ENCODE data around the gene NDUFS6.

The NDUFS6 gene

GRCh38 chr5:1770443-1770802 lies 30.8 kb upstream of the NDUFS6 start:
- H3K4me3 ChIP-seq (ENCODE audit: low read depth, low read length): no peak overlapping the region
- no peaks in the 10 kb centered on the region for H3K4me1 ChIP-seq (ENCODE audit: control insufficient read depth, insufficient read depth, low read length)
- ChIA-PET POLR2A (no interaction called here), CTCF (no interaction called here)
- no peaks in the 10 kb centered on the region for H3K9me3 ChIP-seq (ENCODE audit: control insufficient read depth, insufficient read depth, low read depth, low read length)
- no peak overlapping the region for H3K27ac ChIP-seq (ENCODE audit: extremely low read depth, low read depth, low read length)
- TF ChIP-seq GLI4 (tag by site-specific recombination; IDR thresholded peaks at IDR 0.05): no peak
- TF ChIP-seq RBAK (tag by site-specific recombination; IDR thresholded peaks at IDR 0.05): no peak
- no peak for TF ChIP-seq ZNF416 (tag by site-specific recombination; IDR thresholded peaks at IDR 0.05)
- TF ChIP-seq, protein P1, sequence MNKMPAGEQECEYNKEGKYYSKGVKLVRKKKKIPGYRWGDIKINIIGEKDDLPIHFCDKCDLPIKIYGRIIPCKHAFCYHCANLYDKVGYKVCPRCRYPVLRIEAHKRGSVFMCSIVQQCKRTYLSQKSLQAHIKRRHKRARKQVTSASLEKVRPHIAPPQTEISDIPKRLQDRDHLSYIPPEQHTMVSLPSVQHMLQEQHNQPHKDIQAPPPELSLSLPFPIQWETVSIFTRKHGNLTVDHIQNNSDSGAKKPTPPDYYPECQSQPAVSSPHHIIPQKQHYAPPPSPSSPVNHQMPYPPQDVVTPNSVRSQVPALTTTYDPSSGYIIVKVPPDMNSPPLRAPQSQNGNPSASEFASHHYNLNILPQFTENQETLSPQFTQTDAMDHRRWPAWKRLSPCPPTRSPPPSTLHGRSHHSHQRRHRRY (tag by site-specific recombination; IDR thresholded peaks at IDR 0.05): no peak
- TF ChIP-seq YY1 (tag by site-specific recombination; IDR thresholded peaks at IDR 0.05): no peak
- no peak for TF ChIP-seq ZNF350 (tag by site-specific recombination; IDR thresholded peaks at IDR 0.05)
- TF ChIP-seq ZNF433 (tag by site-specific recombination; IDR thresholded peaks at IDR 0.05; ENCODE audit: low read depth): no peak
- TF ChIP-seq ZNF18 (tag by site-specific recombination; IDR thresholded peaks at IDR 0.05): no peak
- no peak for TF ChIP-seq ZNF335 (tag by site-specific recombination; conservative IDR thresholded peaks at IDR 0.05)
- TF ChIP-seq SCRT2 (tag by site-specific recombination; IDR thresholded peaks at IDR 0.05): no peak
- TF ChIP-seq PRDM10 (tag by site-specific recombination; IDR thresholded peaks at IDR 0.05): no peak
- no peak for TF ChIP-seq MEIS1 (CRISPR knock-in tag; IDR thresholded peaks at IDR 0.05; ENCODE audit: borderline replicate concordance)
- TF ChIP-seq ZNF184 (tag by site-specific recombination; IDR thresholded peaks at IDR 0.05): no peak
- TF ChIP-seq ZNF266 (tag by site-specific recombination; IDR thresholded peaks at IDR 0.05; ENCODE audit: low read depth): no peak
- no peak for TF ChIP-seq HOXA7 (CRISPR knock-in tag; IDR thresholded peaks at IDR 0.05; ENCODE audit: borderline replicate concordance)
- TF ChIP-seq SETDB1 (IDR thresholded peaks at IDR 0.05; ENCODE audit: insufficient read length, low read length): no peak
- no peak for TF ChIP-seq ZNF157 (tag by site-specific recombination; IDR thresholded peaks at IDR 0.05)
- no peaks in the 10 kb centered on the region for H3K36me3 ChIP-seq (ENCODE audit: control insufficient read depth in 2 of 2, insufficient read depth in 1 of 2, low read length in 2 of 2)

DNA sequence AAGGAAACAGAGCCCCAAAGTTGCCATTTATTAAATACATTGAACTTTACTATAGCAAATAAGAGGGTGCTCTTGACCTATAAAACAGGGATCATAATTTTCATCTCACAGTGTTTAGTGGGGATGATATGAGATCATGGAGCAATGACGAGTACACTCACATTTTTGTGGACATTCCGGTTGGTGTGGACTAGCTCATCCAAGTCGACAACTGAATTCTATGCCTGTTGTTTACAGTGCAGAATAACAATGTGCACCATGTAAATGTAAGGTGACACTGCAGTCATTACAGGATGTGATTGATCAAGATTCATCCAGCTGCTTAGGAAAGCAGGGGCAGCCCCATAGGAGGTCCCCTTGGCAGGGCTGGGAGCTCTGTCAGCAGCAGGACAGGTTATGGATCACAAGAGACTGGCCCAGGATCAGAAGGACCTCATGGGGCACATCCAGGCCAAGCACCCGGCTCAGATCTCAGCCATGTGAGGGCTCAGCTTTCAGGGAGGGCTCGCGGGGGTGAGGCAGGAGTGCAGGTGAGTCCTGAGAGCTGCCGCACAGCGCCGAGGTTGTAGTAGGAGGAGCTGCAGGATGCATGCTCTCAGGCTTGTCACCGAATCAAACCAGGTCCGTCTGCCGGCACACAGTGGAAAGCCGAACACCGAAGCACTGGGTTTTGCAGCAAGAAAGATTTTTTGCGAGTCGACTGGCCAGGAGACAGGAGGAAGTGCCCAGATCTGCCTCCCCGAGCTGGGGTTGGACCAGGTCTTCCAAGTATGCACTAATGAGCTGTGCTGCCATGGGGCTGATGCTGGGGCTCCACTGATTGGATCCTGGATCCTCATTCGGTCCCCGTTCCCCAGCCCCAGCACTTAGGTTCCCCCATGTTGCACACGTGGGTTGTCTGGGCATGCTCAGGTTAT lies 29.8 kb upstream of the NDUFS6 start:
- H3K9me3 ChIP-seq (ENCODE audit: control insufficient read depth, insufficient read depth, low read depth, low read length): no peaks in the 10 kb centered on the region
- H3K36me3 ChIP-seq (ENCODE audit: control insufficient read depth in 2 of 2, insufficient read depth in 1 of 2, low read length in 2 of 2): no peaks in the 10 kb centered on the region
- H3K4me3 ChIP-seq (ENCODE audit: low read depth, low read length): no peak overlapping the region
- H3K27ac ChIP-seq (ENCODE audit: extremely low read depth, low read depth, low read length): no peak overlapping the region
- TF ChIP-seq HOXA7 (CRISPR knock-in tag; IDR thresholded peaks at IDR 0.05; ENCODE audit: borderline replicate concordance): no peak
- no peak for TF ChIP-seq PRDM10 (tag by site-specific recombination; IDR thresholded peaks at IDR 0.05)
- TF ChIP-seq, protein P2, sequence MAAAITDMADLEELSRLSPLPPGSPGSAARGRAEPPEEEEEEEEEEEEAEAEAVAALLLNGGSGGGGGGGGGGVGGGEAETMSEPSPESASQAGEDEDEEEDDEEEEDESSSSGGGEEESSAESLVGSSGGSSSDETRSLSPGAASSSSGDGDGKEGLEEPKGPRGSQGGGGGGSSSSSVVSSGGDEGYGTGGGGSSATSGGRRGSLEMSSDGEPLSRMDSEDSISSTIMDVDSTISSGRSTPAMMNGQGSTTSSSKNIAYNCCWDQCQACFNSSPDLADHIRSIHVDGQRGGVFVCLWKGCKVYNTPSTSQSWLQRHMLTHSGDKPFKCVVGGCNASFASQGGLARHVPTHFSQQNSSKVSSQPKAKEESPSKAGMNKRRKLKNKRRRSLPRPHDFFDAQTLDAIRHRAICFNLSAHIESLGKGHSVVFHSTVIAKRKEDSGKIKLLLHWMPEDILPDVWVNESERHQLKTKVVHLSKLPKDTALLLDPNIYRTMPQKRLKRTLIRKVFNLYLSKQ (tag by site-specific recombination; IDR thresholded peaks at IDR 0.05; ENCODE audit: borderline replicate concordance): no peak
- TF ChIP-seq ZFHX2 (tag by site-specific recombination; conservative IDR thresholded peaks at IDR 0.05): no peak
- ChIA-PET CTCF (interaction anchor here (1.9 kb wide), 1 partner anchor 9 kb away, joined by 10 read pairs; no protein-coding TSS in a partner anchor), POLR2A (no interaction called here)
- H3K4me1 ChIP-seq (ENCODE audit: control insufficient read depth, insufficient read depth, low read length): no peaks in the 10 kb centered on the region
